Smooth muscle cell (in vitro differentiated cells): ENCODE measurements around the gene NCOA1. TPM values are rescaled to one million over a fixed set of nuclear protein-coding genes. Genes with fewer than 3 reads are reported as not detected.
"Not testable (repeated sequence)": the region's sequence is repeated elsewhere in the genome, so short reads cannot be mapped to it uniquely, and the experiment has no call there.

Experiments
- DNase-seq: peaks from one replicate; lab custom pipeline; 2025; ENCODE audit not compliant: unreplicated experiment; lab: John Stamatoyannopoulos, UW
- H2AFZ ChIP-seq: fragments of 200-600 bp; sonication (generic); 2 replicates; pipeline ENCODE4 v1.6.0; 2016; ENCODE audit warnings: antibody characterized with exemption, low read depth, mild to moderate bottlenecking
- H3F3A ChIP-seq: fragments of 200-600 bp; sonication (generic); 2 replicates; pipeline ENCODE4 v1.6.0; 2017; ENCODE audit warnings: antibody characterized with exemption, low read depth
- H3K27ac ChIP-seq: fragments of 200-600 bp; sonication (generic); 2 replicates; pipeline ENCODE4 v1.5.1; 2016; ENCODE audit warnings: low read depth, mild to moderate bottlenecking
- H3K27me3 ChIP-seq: fragments of 200-600 bp; sonication (generic); 2 replicates; pipeline ENCODE4 v1.6.1; 2016; ENCODE audit warnings: low read depth, mild to moderate bottlenecking
- H3K36me3 ChIP-seq: fragments of 200-600 bp; sonication (generic); 2 replicates; pipeline ENCODE4 v1.5.1; 2016; ENCODE audit warnings: low read depth
- H3K4me1 ChIP-seq: fragments of 200-600 bp; sonication (generic); 2 replicates; pipeline ENCODE4 v1.5.1; 2016; ENCODE audit warnings: low read depth
- H3K4me2 ChIP-seq: fragments of 200-600 bp; sonication (generic); 2 replicates; pipeline ENCODE4 v1.6.0; 2016; ENCODE audit warnings: mild to moderate bottlenecking
- H3K4me3 ChIP-seq: fragments of 200-600 bp; sonication (generic); 2 replicates; pipeline ENCODE4 v1.5.1; 2016; ENCODE audit warnings: mild to moderate bottlenecking
- H3K79me2 ChIP-seq: fragments of 200-600 bp; sonication (generic); 2 replicates; pipeline ENCODE4 v1.6.0; 2016; ENCODE audit warnings: low read depth, mild to moderate bottlenecking
- H3K9ac ChIP-seq: fragments of 200-600 bp; sonication (generic); 2 replicates; pipeline ENCODE4 v1.6.0; 2016; ENCODE audit warnings: low read depth
- H3K9me3 ChIP-seq: fragments of 200-600 bp; sonication (generic); replicated peaks from 2 replicates; pipeline ENCODE4 v1.5.1; 2016; ENCODE audit warnings: low read depth
- H4K20me1 ChIP-seq: fragments of 200-600 bp; sonication (generic); 2 replicates; pipeline ENCODE4 v1.6.0; 2016; ENCODE audit warnings: low read depth
- WGBS: methylation state at CpG from one replicate; pipeline ENCODE4 v1.1.7; 2016; ENCODE audit warnings: low lambda C conversion rate; 5-methylcytosine and 5-hydroxymethylcytosine counted together
- polyA plus RNA-seq: library from polyadenylated mRNA; unstranded; fragments of >200 nt; fragmentation: Nextera tagmentation; extraction: Ambion mirVana; gene quantifications from 2 replicates; pipeline ENCODE4 v1.2.1, GENCODE V29; 2016
- total RNA-seq: library from RNA; depleted of rRNA; stranded (reverse); fragments of >200 nt; gene quantifications from 2 replicates; pipeline ENCODE4 v1.2.3, GENCODE V29; 2014
- TF ChIP-seq, protein P1 (sequence below): fragments of 200-600 bp; sonication (generic); IDR thresholded peaks from 2 replicates; pipeline ENCODE4 v1.5.1; 2017; ENCODE audit warnings: borderline replicate concordance, mild to moderate bottlenecking, antibody characterized with exemption; ENCODE audit not compliant: insufficient read depth, poor library complexity, severe bottlenecking

Gene NCOA1
- total and polyA plus RNA-seq, 2 experiments from 2014 or later: 8.5 to 21.0 TPM

DNA sequence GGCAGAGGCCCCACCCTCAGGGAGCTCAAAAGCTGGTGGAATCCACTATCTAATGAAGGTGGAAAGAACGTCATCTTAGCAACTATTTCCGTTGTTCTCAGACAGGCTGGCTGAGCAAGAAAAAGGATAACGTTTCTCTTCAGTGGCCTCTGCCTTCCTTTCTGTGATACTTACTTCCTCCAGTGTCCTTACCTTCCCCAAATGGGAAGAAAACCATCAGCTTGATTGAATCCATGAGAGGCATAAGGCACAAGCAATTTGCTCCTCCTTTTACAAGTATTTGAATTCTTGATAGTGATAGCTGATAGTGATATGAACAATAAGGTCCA lies 8.1 kb upstream of the NCOA1 start:
- Histone ChIP-seq H3K4me1 (no peaks in the 10 kb centered on the region), H4K20me1 (no peaks in the 10 kb centered on the region), H3F3A (no peaks in the 10 kb centered on the region), H3K9me3 (no peaks in the 10 kb centered on the region), H3K9ac (no peak overlapping the region), H2AFZ (no peak overlapping the region), H3K4me3 (no peak overlapping the region), H3K27me3 (no peaks in the 10 kb centered on the region), H3K27ac (no peak overlapping the region), H3K4me2 (no peak overlapping the region), H3K36me3 (no peaks in the 10 kb centered on the region), H3K79me2 (no peaks in the 10 kb centered on the region)
- TF ChIP-seq, protein P1, sequence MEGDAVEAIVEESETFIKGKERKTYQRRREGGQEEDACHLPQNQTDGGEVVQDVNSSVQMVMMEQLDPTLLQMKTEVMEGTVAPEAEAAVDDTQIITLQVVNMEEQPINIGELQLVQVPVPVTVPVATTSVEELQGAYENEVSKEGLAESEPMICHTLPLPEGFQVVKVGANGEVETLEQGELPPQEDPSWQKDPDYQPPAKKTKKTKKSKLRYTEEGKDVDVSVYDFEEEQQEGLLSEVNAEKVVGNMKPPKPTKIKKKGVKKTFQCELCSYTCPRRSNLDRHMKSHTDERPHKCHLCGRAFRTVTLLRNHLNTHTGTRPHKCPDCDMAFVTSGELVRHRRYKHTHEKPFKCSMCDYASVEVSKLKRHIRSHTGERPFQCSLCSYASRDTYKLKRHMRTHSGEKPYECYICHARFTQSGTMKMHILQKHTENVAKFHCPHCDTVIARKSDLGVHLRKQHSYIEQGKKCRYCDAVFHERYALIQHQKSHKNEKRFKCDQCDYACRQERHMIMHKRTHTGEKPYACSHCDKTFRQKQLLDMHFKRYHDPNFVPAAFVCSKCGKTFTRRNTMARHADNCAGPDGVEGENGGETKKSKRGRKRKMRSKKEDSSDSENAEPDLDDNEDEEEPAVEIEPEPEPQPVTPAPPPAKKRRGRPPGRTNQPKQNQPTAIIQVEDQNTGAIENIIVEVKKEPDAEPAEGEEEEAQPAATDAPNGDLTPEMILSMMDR: no peak
- WGBS: 66% methylated on average over 3 of the region's 3 CpGs
- DNase-seq: no peak

DNA sequence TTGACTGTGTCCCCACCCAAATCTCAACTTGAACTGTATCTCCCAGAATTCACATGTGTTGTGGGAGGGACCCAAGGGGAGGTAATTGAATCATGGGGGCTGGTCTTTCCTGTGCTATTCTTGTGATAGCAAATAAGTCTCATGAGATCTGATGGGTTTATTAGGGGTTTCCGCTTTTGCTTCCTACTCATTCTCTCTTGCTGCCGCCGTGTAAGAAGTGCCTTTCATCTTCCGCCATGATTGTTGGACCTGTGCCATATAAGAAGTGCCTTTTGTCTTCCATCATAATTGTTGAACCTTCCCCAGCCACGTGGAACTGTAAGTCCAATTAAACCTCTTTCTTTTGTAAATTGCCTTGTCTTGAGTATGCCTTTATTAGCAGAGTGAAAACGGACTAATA lies 6.4 kb upstream of the NCOA1 start:
- not testable (repeated sequence) for H3K27me3 ChIP-seq, H3K4me3 ChIP-seq

DNA sequence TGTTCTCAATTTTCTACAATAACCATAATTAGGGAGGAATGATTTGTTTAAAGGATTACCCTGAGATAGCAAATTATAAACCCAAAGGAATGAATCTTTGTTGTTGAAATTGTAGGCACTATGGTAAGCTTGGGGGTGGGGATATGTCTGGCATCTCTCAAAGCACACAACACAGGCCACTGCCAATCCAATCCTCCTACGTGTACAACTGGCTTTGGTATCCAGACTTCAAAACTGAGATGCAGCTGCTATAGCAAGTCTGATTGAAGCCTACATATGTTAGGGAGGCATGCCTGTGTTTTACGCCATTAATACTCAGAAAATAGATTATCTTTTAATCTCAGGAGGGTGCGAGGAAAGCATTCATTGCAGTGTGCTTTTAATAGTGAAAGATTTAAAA lies 5.9 kb upstream of the NCOA1 start:
- Histone ChIP-seq H3K9me3 (no peaks in the 10 kb centered on the region), H3K4me2 (no peak overlapping the region), H3K36me3 (no peaks in the 10 kb centered on the region), H3K9ac (no peak overlapping the region), H2AFZ (no peak overlapping the region), H3K27me3 (no peaks in the 10 kb centered on the region), H3F3A (no peaks in the 10 kb centered on the region), H4K20me1 (no peaks in the 10 kb centered on the region), H3K79me2 (no peaks in the 10 kb centered on the region), H3K27ac (no peak overlapping the region), H3K4me1 (peaks cover 4% of the 10 kb centered on the region), H3K4me3 (no peak overlapping the region)
- TF ChIP-seq, protein P1: no peak
- WGBS: 85% methylated on average over 3 of the region's 3 CpGs
- DNase-seq: no peak

More for the DNA sequence above, 6.4 kb upstream of the NCOA1 start:
- H3K9ac ChIP-seq, H3K27ac ChIP-seq, H3K36me3 ChIP-seq, H2AFZ ChIP-seq, H4K20me1 ChIP-seq, H3F3A ChIP-seq, H3K79me2 ChIP-seq, H3K4me1 ChIP-seq, H3K9me3 ChIP-seq, DNase-seq, H3K4me2 ChIP-seq: not testable (repeated sequence)
- WGBS: 93% methylated on average over 6 of the region's 6 CpGs

DNA sequence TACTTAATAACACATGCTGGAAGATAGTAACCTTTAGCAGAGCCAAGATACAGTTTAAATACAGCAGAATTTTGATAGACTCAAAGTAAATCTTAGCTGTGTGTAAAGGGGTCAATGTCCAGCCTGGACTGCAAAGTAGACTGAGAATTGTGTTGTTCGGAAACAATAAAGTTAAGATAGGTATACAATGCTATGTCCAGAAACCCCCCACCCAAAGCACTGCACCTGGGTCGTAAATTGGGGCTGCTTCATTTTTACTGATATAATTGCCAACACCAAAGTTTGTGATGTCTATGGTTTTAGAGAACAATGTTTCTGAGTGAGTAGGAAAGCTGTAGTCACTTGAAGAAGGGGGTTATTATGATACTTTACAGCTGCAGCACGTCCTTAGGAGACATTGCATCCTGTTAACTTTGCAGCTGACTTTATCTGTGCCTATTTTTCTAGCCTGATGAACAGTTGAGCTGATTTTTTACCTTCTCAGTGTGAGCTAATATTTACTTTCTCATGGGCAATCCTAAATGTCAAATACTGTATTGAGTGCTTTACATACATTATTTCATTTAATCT lies 4.3 kb upstream of the NCOA1 start:
- no peaks in the 10 kb centered on the region for H3K79me2 ChIP-seq
- H3K4me2 ChIP-seq: no peak overlapping the region
- H3K4me3 ChIP-seq: no peak overlapping the region
- no peak overlapping the region for H2AFZ ChIP-seq
- DNase-seq: no peak
- no peaks in the 10 kb centered on the region for H3K27me3 ChIP-seq
- WGBS: 81% methylated on average over 3 of the region's 3 CpGs
- H3K27ac ChIP-seq: no peak overlapping the region
- H3K36me3 ChIP-seq: no peaks in the 10 kb centered on the region
- H3K9ac ChIP-seq: no peak overlapping the region
- H3K4me1 ChIP-seq: peaks cover 6% of the 10 kb centered on the region
- TF ChIP-seq, protein P1: no peak
- no peaks in the 10 kb centered on the region for H3F3A ChIP-seq
- H3K9me3 ChIP-seq: no peaks in the 10 kb centered on the region
- no peaks in the 10 kb centered on the region for H4K20me1 ChIP-seq
